GM12878 (cell line): ENCODE measurements around the gene SUCO.

Source experiments
- ASH2L ChIP-seq: fragments of 300-600, 200-600 bp; sonication (generic); IDR thresholded peaks from 2 replicates; pipeline ENCODE4 v1.6.1; 2017; ENCODE audit warnings: low read depth, mild to moderate bottlenecking, borderline replicate concordance
- ESRRA ChIP-seq: IDR thresholded peaks from 2 replicates; pipeline ENCODE4 v1.6.1; 2012; ENCODE audit warnings: mild to moderate bottlenecking, low read length, improper control_type of control experiment
- KDM1A ChIP-seq: fragments of 200-600 bp; sonication (generic); IDR thresholded peaks from 2 replicates; pipeline ENCODE4 v1.6.1; 2016; ENCODE audit warnings: borderline replicate concordance
- MYB ChIP-seq: fragments of 150-350 bp; IDR thresholded peaks from 2 replicates; pipeline ENCODE4 v1.6.1; 2014; ENCODE audit warnings: mild to moderate bottlenecking, low read depth, low read length, borderline replicate concordance
- TF ChIP-seq, protein P1 (sequence below): fragments of 450-650 bp; IDR thresholded peaks from 2 replicates; pipeline ENCODE4 v1.6.1; 2017; ENCODE audit warnings: mild to moderate bottlenecking, moderate library complexity
- TF ChIP-seq, protein P2 (sequence below), 3 experiments: IDR thresholded peaks in 2 of 3; conservative IDR thresholded peaks in 1 of 3; 2 replicates each; pipeline ENCODE4 v1.5.1; 2011; ENCODE audit warnings: low read depth in 3 of 3, low read length in 3 of 3, mild to moderate bottlenecking in 3 of 3, control low read depth in 2 of 3, moderate library complexity in 2 of 3, inconsistent platforms in 1 of 3, mixed read lengths in 1 of 3; ENCODE audit not compliant: control insufficient read depth in 2 of 3, insufficient read depth in 1 of 3; ENCODE audit errors: extremely low read depth in 1 of 3
- TF ChIP-seq, protein P3 (sequence below): IDR thresholded peaks from 2 replicates; pipeline ENCODE4 v1.6.1; 2011; ENCODE audit warnings: low read depth, mild to moderate bottlenecking, low read length, moderate library complexity, borderline replicate concordance; ENCODE audit errors: extremely low read depth

DNA sequence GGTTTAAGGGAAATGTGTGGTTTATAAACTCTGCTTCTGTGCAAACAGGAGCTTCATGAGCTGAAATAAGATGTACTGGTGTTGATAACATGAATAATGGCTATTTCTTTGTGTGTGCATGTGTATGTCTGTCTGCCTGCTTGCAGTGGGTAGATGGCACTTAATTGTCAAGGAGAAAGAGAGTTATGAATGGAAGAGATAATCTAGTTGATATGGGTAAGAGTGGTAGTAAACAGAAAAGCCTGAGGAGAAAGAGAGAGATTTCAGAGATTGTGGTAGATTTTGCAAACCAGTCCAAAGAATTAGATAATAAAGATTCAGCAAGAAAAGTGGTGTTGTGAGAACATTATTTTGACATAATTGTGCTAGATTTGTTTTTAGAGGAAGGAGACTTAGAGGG is 7.7 kb downstream of the SUCO start:
- TF ChIP-seq, protein P1, sequence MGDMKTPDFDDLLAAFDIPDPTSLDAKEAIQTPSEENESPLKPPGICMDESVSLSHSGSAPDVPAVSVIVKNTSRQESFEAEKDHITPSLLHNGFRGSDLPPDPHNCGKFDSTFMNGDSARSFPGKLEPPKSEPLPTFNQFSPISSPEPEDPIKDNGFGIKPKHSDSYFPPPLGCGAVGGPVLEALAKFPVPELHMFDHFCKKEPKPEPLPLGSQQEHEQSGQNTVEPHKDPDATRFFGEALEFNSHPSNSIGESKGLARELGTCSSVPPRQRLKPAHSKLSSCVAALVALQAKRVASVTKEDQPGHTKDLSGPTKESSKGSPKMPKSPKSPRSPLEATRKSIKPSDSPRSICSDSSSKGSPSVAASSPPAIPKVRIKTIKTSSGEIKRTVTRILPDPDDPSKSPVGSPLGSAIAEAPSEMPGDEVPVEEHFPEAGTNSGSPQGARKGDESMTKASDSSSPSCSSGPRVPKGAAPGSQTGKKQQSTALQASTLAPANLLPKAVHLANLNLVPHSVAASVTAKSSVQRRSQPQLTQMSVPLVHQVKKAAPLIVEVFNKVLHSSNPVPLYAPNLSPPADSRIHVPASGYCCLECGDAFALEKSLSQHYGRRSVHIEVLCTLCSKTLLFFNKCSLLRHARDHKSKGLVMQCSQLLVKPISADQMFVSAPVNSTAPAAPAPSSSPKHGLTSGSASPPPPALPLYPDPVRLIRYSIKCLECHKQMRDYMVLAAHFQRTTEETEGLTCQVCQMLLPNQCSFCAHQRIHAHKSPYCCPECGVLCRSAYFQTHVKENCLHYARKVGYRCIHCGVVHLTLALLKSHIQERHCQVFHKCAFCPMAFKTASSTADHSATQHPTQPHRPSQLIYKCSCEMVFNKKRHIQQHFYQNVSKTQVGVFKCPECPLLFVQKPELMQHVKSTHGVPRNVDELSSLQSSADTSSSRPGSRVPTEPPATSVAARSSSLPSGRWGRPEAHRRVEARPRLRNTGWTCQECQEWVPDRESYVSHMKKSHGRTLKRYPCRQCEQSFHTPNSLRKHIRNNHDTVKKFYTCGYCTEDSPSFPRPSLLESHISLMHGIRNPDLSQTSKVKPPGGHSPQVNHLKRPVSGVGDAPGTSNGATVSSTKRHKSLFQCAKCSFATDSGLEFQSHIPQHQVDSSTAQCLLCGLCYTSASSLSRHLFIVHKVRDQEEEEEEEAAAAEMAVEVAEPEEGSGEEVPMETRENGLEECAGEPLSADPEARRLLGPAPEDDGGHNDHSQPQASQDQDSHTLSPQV = no peak
- TF ChIP-seq, protein P2, sequence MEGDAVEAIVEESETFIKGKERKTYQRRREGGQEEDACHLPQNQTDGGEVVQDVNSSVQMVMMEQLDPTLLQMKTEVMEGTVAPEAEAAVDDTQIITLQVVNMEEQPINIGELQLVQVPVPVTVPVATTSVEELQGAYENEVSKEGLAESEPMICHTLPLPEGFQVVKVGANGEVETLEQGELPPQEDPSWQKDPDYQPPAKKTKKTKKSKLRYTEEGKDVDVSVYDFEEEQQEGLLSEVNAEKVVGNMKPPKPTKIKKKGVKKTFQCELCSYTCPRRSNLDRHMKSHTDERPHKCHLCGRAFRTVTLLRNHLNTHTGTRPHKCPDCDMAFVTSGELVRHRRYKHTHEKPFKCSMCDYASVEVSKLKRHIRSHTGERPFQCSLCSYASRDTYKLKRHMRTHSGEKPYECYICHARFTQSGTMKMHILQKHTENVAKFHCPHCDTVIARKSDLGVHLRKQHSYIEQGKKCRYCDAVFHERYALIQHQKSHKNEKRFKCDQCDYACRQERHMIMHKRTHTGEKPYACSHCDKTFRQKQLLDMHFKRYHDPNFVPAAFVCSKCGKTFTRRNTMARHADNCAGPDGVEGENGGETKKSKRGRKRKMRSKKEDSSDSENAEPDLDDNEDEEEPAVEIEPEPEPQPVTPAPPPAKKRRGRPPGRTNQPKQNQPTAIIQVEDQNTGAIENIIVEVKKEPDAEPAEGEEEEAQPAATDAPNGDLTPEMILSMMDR (IDR thresholded peaks at IDR 0.05 in 2 of 3, conservative IDR thresholded peaks at IDR 0.05 in 1 of 3; ENCODE audit: control insufficient read depth in 2 of 3, extremely low read depth in 1 of 3, insufficient read depth in 1 of 3, low read depth in 3 of 3, low read length in 3 of 3) = no peak
- TF ChIP-seq KDM1A (no peak), MYB (no peak), ASH2L (no peak), ESRRA (no peak)
- TF ChIP-seq, protein P3, sequence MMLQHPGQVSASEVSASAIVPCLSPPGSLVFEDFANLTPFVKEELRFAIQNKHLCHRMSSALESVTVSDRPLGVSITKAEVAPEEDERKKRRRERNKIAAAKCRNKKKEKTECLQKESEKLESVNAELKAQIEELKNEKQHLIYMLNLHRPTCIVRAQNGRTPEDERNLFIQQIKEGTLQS = no peak
